C4-2B (cell line): Measurements from ENCODE around the gene SMG6.

ENCODE experiments used
- ZFX ChIP-seq: fragments of 450-650 bp; IDR thresholded peaks from 2 replicates; pipeline ENCODE4 v1.6.1; 2017
- TF ChIP-seq, protein P1 (sequence below): fragments of 450-650 bp; conservative IDR thresholded peaks from 2 replicates; pipeline ENCODE4 v1.5.1; 2017; ENCODE audit warnings: mild to moderate bottlenecking

DNA sequence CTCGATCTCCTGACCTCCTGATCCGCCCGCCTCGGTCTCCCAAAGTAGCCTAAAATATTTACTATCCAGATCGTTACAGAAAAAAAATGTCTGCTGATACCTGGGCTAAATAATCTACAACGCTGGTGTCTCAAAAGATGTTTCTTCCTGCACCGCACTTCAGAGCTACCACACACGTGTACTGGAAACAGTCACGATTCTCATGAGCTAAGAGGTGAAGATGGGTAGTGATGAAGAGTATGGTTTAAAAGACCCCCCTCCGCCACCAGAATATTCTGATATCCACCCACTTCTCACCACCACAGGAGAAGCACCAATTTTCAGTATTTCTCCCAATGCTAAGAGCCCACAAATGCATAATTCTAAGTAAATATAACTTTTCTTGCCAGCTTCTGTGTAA lies 50.2 kb downstream of the SMG6 start:
- TF ChIP-seq, protein P1, sequence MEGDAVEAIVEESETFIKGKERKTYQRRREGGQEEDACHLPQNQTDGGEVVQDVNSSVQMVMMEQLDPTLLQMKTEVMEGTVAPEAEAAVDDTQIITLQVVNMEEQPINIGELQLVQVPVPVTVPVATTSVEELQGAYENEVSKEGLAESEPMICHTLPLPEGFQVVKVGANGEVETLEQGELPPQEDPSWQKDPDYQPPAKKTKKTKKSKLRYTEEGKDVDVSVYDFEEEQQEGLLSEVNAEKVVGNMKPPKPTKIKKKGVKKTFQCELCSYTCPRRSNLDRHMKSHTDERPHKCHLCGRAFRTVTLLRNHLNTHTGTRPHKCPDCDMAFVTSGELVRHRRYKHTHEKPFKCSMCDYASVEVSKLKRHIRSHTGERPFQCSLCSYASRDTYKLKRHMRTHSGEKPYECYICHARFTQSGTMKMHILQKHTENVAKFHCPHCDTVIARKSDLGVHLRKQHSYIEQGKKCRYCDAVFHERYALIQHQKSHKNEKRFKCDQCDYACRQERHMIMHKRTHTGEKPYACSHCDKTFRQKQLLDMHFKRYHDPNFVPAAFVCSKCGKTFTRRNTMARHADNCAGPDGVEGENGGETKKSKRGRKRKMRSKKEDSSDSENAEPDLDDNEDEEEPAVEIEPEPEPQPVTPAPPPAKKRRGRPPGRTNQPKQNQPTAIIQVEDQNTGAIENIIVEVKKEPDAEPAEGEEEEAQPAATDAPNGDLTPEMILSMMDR: no peak
- TF ChIP-seq ZFX: no peak
